ENCODE results near the gene CYP26C1. TPM values are rescaled to one million over a fixed set of nuclear protein-coding genes. Genes with fewer than 3 reads are reported as not detected.
A peak's percentile ranks its signal among the peaks of the same experiment; 100 is the strongest.

CYP26C1 gene
- total RNA-seq, 6 donors from 2014 or later, result 0.22 to 0.46 (median 0.37) TPM; not detected in 1

DNA sequence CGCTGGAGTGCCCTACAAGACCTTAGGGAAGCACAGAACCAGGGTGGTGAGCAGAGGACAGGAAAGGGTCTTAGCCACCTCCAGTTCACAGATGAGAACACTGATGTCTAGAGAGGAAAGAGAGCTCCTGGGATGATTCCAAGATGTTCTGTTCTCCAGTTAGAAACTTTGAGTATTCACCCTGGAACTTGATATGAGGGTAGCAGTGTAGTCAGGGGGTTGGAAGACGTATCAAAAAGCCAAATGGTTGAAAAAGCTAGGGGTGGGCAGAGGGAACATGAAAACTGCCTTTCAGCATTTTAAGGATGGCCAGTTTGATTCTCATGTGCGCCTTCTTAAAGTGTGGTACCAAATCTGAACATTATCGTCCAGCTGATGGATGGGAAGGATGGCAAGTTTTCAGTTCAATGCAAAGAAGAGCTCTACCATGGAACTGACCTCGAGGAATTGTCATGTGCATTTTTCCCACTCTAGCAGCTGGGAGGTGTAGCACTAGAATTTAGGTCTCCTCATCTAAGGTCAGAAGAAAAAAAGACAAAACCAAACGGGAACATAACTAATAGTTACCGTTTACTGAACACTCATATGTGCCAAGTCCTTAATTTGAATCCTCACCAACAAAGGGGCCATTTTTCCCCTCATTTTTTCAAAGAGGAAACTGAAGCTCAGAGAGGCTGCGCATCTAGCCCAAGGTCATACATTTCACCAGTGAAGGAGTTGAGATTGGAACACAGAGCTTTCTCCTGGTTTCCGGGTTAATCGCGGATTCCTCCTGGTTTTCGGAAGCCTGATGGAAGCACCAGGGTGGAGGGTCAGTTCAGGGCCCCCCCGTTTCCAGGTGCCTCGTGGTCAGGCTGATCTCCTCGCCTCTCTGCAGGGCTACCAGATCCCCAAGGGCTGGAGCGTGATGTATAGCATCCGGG, 7.1 kb downstream of the CYP26C1 start:
- WGBS, 2 donors, result 14 to 20% methylated on average over 12 to 17 of the region's 17 CpGs
- DNase-seq (no peak), ATAC-seq (ENCODE audit: low FRiP score in 2 of 2) (no peak)
- H3K27me3 ChIP-seq, result peaks cover 0 to 46% (median 26%) of the 10 kb centered on the region in 4 donors
- H3K9me3 ChIP-seq, result no peaks in the 10 kb centered on the region
- peaks cover 25 to 50% (median 27%) of the 10 kb centered on the region in 4 donors for H3K4me1 ChIP-seq
- H3K27ac ChIP-seq, result no peak overlapping the region
- no peaks in the 10 kb centered on the region for H3K36me3 ChIP-seq
- H3K4me3 ChIP-seq, result no peak overlapping the region
- TF ChIP-seq, protein P1, sequence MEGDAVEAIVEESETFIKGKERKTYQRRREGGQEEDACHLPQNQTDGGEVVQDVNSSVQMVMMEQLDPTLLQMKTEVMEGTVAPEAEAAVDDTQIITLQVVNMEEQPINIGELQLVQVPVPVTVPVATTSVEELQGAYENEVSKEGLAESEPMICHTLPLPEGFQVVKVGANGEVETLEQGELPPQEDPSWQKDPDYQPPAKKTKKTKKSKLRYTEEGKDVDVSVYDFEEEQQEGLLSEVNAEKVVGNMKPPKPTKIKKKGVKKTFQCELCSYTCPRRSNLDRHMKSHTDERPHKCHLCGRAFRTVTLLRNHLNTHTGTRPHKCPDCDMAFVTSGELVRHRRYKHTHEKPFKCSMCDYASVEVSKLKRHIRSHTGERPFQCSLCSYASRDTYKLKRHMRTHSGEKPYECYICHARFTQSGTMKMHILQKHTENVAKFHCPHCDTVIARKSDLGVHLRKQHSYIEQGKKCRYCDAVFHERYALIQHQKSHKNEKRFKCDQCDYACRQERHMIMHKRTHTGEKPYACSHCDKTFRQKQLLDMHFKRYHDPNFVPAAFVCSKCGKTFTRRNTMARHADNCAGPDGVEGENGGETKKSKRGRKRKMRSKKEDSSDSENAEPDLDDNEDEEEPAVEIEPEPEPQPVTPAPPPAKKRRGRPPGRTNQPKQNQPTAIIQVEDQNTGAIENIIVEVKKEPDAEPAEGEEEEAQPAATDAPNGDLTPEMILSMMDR (IDR thresholded peaks at IDR 0.05), result no peak
- TF ChIP-seq POLR2A (IDR thresholded peaks at IDR 0.05) (no peak), POLR2AphosphoS5 (IDR thresholded peaks at IDR 0.05) (no peak), EP300 (IDR thresholded peaks at IDR 0.05) (no peak)

DNA sequence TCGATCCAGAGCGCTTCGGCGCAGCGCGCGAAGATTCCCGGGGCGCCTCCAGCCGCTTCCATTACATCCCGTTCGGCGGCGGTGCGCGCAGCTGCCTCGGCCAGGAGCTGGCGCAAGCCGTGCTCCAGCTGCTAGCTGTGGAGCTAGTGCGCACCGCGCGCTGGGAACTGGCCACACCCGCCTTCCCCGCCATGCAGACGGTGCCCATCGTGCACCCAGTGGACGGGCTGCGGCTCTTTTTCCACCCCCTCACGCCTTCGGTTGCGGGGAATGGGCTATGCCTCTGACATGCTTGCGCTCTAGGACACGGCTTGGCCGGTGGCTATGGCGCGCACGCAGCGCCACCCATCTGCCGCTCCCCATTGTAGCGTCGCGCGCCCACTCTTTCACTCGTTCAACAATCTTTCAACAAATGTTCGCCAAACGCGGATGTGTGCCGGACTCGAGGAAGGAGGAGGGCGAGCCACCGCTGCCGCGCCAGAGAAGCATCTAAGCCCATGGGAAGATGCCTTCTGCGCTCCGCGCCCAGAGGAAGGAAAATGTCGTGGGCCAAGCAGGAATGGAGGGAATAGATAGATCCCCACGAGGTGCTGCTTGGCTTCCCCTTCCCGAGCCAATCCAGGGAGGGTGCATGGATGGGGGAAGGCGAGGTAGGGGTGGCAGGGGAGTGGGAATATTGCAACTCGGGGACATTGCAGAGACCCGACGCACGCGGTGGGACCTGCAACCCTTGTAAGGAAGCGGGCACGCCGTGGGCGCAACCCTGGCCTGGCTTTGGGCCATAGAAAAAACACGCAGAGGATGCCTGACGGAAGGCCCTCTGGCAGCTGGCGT, 8.0 kb downstream of the CYP26C1 start:
- ATAC-seq (ENCODE audit: low FRiP score in 2 of 2), result no peak
- peaks cover 0 to 49% (median 30%) of the 10 kb centered on the region in 4 donors for H3K27me3 ChIP-seq
- no peak for TF ChIP-seq POLR2A (IDR thresholded peaks at IDR 0.05)
- TF ChIP-seq, protein P1 (IDR thresholded peaks at IDR 0.05), result no peak
- TF ChIP-seq POLR2AphosphoS5 (IDR thresholded peaks at IDR 0.05), result no peak
- TF ChIP-seq EP300 (IDR thresholded peaks at IDR 0.05), result no peak
- no peak overlapping the region for H3K4me3 ChIP-seq
- H3K36me3 ChIP-seq, result no peaks in the 10 kb centered on the region
- peaks cover 29 to 53% (median 32%) of the 10 kb centered on the region in 4 donors for H3K4me1 ChIP-seq
- H3K9me3 ChIP-seq, result no peaks in the 10 kb centered on the region
- peak in 1 of 2 donors; percentile 83 for DNase-seq
- WGBS, 2 donors, result 4 to 5% methylated on average over 52 to 54 of the region's 73 CpGs
- no peak overlapping the region for H3K27ac ChIP-seq

DNA sequence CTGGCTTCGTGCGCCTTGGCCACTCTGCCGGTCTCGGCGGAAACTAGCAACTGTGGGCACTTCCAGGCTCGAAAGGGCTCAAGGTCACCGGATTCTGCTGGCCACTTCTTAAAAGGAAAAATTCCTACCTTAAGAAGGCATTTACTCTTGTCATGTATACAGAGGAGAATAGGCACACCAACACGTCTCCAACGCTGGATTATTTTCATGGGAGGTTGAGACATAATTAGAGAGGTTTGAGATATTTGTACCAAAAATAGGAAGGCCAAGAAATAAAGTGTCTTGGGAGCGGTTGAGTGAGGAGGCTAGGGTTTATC, 8.6 kb downstream of the CYP26C1 start:
- WGBS, 2 donors, result 30% methylated on average over 10 of the region's 10 CpGs
- ATAC-seq (ENCODE audit: low FRiP score in 2 of 2) (no peak), DNase-seq (no peak)
- TF ChIP-seq EP300 (IDR thresholded peaks at IDR 0.05), result no peak
- TF ChIP-seq, protein P1 (IDR thresholded peaks at IDR 0.05), result no peak
- no peak for TF ChIP-seq POLR2AphosphoS5 (IDR thresholded peaks at IDR 0.05)
- no peak for TF ChIP-seq POLR2A (IDR thresholded peaks at IDR 0.05)
- Histone ChIP-seq H3K36me3 (no peaks in the 10 kb centered on the region), H3K9me3 (no peaks in the 10 kb centered on the region), H3K27me3 (peaks cover 0 to 55% (median 36%) of the 10 kb centered on the region in 4 donors), H3K4me1 (peaks cover 35 to 59% (median 37%) of the 10 kb centered on the region in 4 donors), H3K4me3 (no peak overlapping the region), H3K27ac (no peak overlapping the region)

DNA sequence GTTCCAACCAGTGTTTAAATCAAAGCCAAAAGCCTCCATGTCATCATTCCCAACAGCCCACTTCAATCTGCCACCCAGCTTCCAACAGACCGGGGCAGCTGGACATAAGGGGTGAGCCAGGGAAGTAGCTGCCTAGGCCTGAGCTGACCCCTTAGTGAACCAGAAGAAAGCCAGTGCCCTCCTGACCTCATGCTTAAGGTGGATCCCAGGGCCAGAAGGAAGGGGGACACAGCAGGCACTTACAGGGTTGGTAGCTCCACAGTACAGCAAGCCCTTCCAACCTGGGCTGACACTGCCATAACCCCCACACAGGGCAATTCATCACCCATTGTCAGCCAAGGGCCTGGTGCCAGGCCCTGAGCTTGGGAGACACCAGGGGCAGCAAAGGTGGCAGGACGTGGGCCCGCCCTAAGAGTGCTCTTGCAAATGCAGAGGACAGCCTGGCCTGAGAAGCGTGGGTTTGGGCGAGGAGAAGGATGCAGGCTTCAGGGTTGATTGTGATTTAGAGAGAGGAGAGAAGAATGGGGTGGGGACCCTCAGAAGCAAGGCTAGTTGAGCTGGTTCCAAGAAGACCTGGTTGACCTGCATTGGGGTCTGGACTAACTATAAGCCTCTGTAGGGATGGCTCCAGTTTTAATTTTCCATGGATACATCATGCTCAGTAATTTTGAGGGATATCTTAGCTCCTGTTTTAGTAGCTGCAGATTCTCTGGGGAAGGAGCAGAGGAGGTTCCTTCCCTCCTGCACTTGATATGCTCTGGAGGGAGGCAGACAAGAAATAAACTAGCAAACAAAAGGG, 10.0 kb downstream of the CYP26C1 start:
- WGBS, 2 donors, result 70 to 73% methylated on average over 5 of the region's 5 CpGs
- TF ChIP-seq POLR2A (IDR thresholded peaks at IDR 0.05) (no peak), POLR2AphosphoS5 (IDR thresholded peaks at IDR 0.05) (no peak), EP300 (IDR thresholded peaks at IDR 0.05) (no peak)
- TF ChIP-seq, protein P1 (IDR thresholded peaks at IDR 0.05), result no peak
- no peak overlapping the region for H3K27ac ChIP-seq
- no peak overlapping the region for H3K4me3 ChIP-seq
- H3K4me1 ChIP-seq, result peaks cover 41 to 71% (median 46%) of the 10 kb centered on the region in 4 donors
- no peaks in the 10 kb centered on the region for H3K36me3 ChIP-seq
- ATAC-seq (ENCODE audit: low FRiP score in 2 of 2) (no peak), DNase-seq (no peak)
- H3K27me3 ChIP-seq, result peaks cover 0 to 63% (median 42%) of the 10 kb centered on the region in 4 donors
- no peaks in the 10 kb centered on the region for H3K9me3 ChIP-seq

Data from upper lobe of left lung (tissue), 6 donors.